Lower leg skin (tissue), 3 donors: Measurements from ENCODE around the gene SLC19A3.

Experiments
- CTCF ChIP-seq, 3 donors: fragments of 450-650 bp; IDR thresholded peaks; one replicate each; pipeline ENCODE4 v1.5.1; 2016; ENCODE audit warnings: antibody characterized with exemption in 3 of 3, mild to moderate bottlenecking in 3 of 3, moderate library complexity in 2 of 3
- POLR2A ChIP-seq, 2 donors: fragments of 450-650 bp; IDR thresholded peaks; one replicate each; pipeline ENCODE4 v1.6.1; 2016 to 2017; ENCODE audit warnings: antibody characterized with exemption in 2 of 2, mild to moderate bottlenecking in 1 of 2, moderate library complexity in 1 of 2

- TF ChIP-seq CTCF (IDR thresholded peaks at IDR 0.05), result no peak
- TF ChIP-seq POLR2A (IDR thresholded peaks at IDR 0.05), result no peak
Observed at GRCh38 chr2:227710986-227711385, 6.8 kb downstream of the SLC19A3 start.
